ENCODE data around the gene MAGEA8.
"Not testable (repeated sequence)": the region's sequence is repeated elsewhere in the genome, so short reads cannot be mapped to it uniquely, and the experiment has no call there.

Gene MAGEA8

DNA sequence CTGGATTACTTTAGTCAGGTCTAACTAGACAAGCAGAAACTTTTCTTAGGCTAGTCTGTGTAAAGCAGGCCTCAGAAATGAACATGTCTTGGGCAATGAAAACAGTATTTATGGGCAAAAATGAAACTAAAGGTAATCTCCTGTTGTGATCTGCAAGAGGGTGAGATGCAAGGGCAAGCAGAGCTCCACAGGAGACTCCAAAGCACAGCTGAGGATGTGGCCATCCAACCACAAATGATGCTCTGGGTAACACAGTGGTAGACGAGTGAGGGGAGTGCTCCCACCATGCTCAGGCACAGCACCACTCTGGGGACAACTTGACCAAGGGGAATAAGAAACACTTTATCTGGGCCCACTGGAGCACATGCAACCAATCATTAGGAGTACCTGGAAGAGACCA is 47.7 kb downstream of the MAGEA8 start:
- not testable (repeated sequence) for H3K4me1 ChIP-seq (ENCODE audit: insufficient read depth, low read length, poor library complexity, severe bottlenecking); H3K79me2 ChIP-seq (ENCODE audit: insufficient read depth, low read length); H3K9ac ChIP-seq (ENCODE audit: low read depth, low read length, poor library complexity, severe bottlenecking); H2AFZ ChIP-seq (ENCODE audit: low read length); H3K4me2 ChIP-seq (ENCODE audit: low read depth, low read length, poor library complexity, severe bottlenecking); H3F3A ChIP-seq (ENCODE audit: low read depth); H3K27me3 ChIP-seq (ENCODE audit: insufficient read depth, low read length, poor library complexity, severe bottlenecking); H3K4me3 ChIP-seq (ENCODE audit: low read length, poor library complexity, severe bottlenecking); H3K36me3 ChIP-seq (ENCODE audit: insufficient read depth, low read length); H4K20me1 ChIP-seq (ENCODE audit: insufficient read depth, low read length, poor library complexity, severe bottlenecking); H3K9me2 ChIP-seq (replicated peaks; ENCODE audit: low read depth, low read length); H3K9me3 ChIP-seq (ENCODE audit: insufficient read depth, low read depth, low read length)

DNA sequence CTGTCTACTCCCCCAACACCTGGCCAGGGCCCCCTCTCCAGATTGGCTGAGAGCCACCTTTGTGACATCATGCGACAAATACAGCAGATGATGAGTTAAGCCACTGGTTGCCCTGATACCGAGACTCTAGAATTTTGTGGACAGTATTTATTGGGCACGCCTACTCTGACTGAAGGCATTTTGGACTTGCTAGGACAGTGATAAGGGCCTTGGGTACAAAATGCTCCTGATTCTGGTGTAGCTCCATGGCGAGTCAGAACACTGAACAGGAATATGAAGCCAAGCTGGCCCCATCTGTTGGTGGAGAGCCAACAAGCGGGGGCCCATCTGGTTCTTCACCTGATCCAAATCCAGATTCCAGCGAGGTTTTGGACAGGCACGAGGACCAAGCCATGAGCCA is 48.4 kb downstream of the MAGEA8 start, which contains the start of gene HSFX4:
Gene HSFX4 (plus strand): TSS at position 174 of the 400 bp plus-strand sequence. CDS start 72 bp downstream, at position 246.
- H3K36me3 ChIP-seq (ENCODE audit: insufficient read depth, low read length); H3F3A ChIP-seq (ENCODE audit: low read depth); H3K4me1 ChIP-seq (ENCODE audit: insufficient read depth, low read length, poor library complexity, severe bottlenecking); H3K4me3 ChIP-seq (ENCODE audit: low read length, poor library complexity, severe bottlenecking); H2AFZ ChIP-seq (ENCODE audit: low read length); H3K27me3 ChIP-seq (ENCODE audit: insufficient read depth, low read length, poor library complexity, severe bottlenecking); H3K9me2 ChIP-seq (replicated peaks; ENCODE audit: low read depth, low read length); H4K20me1 ChIP-seq (ENCODE audit: insufficient read depth, low read length, poor library complexity, severe bottlenecking); H3K9ac ChIP-seq (ENCODE audit: low read depth, low read length, poor library complexity, severe bottlenecking); H3K9me3 ChIP-seq (ENCODE audit: insufficient read depth, low read depth, low read length); H3K4me2 ChIP-seq (ENCODE audit: low read depth, low read length, poor library complexity, severe bottlenecking); H3K79me2 ChIP-seq (ENCODE audit: insufficient read depth, low read length): not testable (repeated sequence)

DNA sequence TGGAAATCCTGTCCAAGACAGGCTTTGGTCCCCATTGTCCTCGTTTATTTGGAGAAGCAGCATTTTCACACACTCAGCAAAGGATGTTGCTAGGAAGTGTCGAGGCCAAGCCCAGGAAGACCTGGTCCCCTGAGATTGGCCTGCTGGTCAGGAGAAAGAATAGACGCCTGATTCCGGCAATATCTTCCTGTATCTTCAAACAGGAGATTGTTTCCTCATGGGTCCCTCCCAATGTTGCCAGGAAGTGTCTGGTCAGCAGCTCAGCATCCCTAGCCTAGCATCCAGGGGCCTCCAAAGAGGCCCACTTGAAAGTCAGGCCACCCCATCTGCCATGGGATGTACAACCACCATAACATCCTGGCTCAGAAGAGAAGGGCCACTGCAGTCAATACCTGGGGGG is 50.4 kb downstream of the MAGEA8 start:
- H3K4me3 ChIP-seq (ENCODE audit: low read length, poor library complexity, severe bottlenecking); H4K20me1 ChIP-seq (ENCODE audit: insufficient read depth, low read length, poor library complexity, severe bottlenecking); H3K79me2 ChIP-seq (ENCODE audit: insufficient read depth, low read length); H3K27me3 ChIP-seq (ENCODE audit: insufficient read depth, low read length, poor library complexity, severe bottlenecking); H3K9me2 ChIP-seq (replicated peaks; ENCODE audit: low read depth, low read length); H3K36me3 ChIP-seq (ENCODE audit: insufficient read depth, low read length); H3K4me1 ChIP-seq (ENCODE audit: insufficient read depth, low read length, poor library complexity, severe bottlenecking); H3K9ac ChIP-seq (ENCODE audit: low read depth, low read length, poor library complexity, severe bottlenecking); H3K4me2 ChIP-seq (ENCODE audit: low read depth, low read length, poor library complexity, severe bottlenecking); H2AFZ ChIP-seq (ENCODE audit: low read length); H3K9me3 ChIP-seq (ENCODE audit: insufficient read depth, low read depth, low read length); H3F3A ChIP-seq (ENCODE audit: low read depth): not testable (repeated sequence)

DNA sequence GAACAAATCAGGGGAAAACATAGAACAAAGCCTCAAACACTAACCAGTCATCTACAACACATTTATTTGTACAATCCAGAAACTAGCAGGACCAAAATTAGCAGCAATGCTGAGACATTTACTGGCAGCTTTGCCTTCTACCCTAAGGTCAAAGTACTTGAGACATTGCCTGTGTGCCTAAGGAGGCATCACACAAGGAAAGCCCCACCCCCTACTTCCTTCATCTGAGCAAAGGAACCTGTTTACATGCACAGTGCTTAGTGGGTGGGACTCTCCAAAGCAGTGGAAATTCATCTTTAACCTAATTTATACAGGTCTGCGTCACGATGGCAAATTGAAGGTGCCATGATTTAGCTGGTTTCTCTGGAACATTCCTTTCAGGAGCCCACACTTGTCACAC is 51.2 kb downstream of the MAGEA8 start:
- H3K4me1 ChIP-seq (ENCODE audit: insufficient read depth, low read length, poor library complexity, severe bottlenecking); H3K9ac ChIP-seq (ENCODE audit: low read depth, low read length, poor library complexity, severe bottlenecking); H4K20me1 ChIP-seq (ENCODE audit: insufficient read depth, low read length, poor library complexity, severe bottlenecking); H3K79me2 ChIP-seq (ENCODE audit: insufficient read depth, low read length); H3F3A ChIP-seq (ENCODE audit: low read depth); H3K4me2 ChIP-seq (ENCODE audit: low read depth, low read length, poor library complexity, severe bottlenecking); H3K4me3 ChIP-seq (ENCODE audit: low read length, poor library complexity, severe bottlenecking); H3K9me3 ChIP-seq (ENCODE audit: insufficient read depth, low read depth, low read length); H3K27me3 ChIP-seq (ENCODE audit: insufficient read depth, low read length, poor library complexity, severe bottlenecking); H3K36me3 ChIP-seq (ENCODE audit: insufficient read depth, low read length); H3K9me2 ChIP-seq (replicated peaks; ENCODE audit: low read depth, low read length); H2AFZ ChIP-seq (ENCODE audit: low read length): not testable (repeated sequence)

DNA sequence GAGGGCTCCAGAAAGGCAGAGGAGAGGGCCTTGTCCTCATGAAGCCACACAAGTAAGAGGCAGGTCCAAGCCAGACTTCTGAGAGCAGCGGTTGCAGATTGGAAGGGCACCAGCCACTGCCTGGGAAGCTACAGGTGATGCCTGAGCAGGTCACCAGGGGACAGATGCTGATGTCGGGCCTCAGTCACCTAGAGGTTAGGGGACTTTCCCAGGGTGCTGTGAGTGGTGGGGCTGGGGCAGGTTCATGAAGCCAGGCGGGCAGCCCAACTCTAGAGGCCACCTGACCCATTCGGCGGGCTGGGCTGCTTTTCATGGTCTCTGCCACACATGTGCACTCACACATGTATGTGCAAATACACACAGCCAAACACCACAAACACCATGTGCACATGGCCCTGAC is 52.0 kb downstream of the MAGEA8 start:
- H2AFZ ChIP-seq (ENCODE audit: low read length); H3K4me2 ChIP-seq (ENCODE audit: low read depth, low read length, poor library complexity, severe bottlenecking); H4K20me1 ChIP-seq (ENCODE audit: insufficient read depth, low read length, poor library complexity, severe bottlenecking); H3K9me3 ChIP-seq (ENCODE audit: insufficient read depth, low read depth, low read length); H3K27me3 ChIP-seq (ENCODE audit: insufficient read depth, low read length, poor library complexity, severe bottlenecking); H3K4me1 ChIP-seq (ENCODE audit: insufficient read depth, low read length, poor library complexity, severe bottlenecking); H3K9ac ChIP-seq (ENCODE audit: low read depth, low read length, poor library complexity, severe bottlenecking); H3F3A ChIP-seq (ENCODE audit: low read depth); H3K36me3 ChIP-seq (ENCODE audit: insufficient read depth, low read length); H3K9me2 ChIP-seq (replicated peaks; ENCODE audit: low read depth, low read length); H3K4me3 ChIP-seq (ENCODE audit: low read length, poor library complexity, severe bottlenecking): not testable (repeated sequence)
- H3K79me2 ChIP-seq (ENCODE audit: insufficient read depth, low read length) = peaks cover 10% of the 10 kb centered on the region

DNA sequence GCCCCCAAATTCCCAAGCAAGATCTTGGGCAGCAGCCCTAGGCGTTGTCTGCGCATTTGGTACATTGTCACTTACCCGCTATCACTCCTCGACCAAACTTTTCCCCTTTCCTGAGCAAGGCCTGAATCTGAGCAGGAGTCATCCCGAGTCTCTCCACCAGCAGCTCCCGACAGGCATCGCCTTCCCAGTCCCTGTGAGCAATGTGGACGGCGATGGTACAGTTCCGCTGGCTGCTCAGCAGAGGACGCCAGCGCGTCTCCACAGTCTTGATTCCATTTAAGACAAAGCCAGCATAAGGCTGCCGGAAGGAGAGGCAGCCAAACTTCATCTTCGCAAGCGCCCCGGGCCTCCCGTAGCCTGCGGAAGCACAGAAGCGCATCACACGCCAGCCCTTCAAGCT is 52.6 kb downstream of the MAGEA8 start:
- H3F3A ChIP-seq (ENCODE audit: low read depth); H3K9me3 ChIP-seq (ENCODE audit: insufficient read depth, low read depth, low read length); H3K4me3 ChIP-seq (ENCODE audit: low read length, poor library complexity, severe bottlenecking); H3K27me3 ChIP-seq (ENCODE audit: insufficient read depth, low read length, poor library complexity, severe bottlenecking); H3K4me1 ChIP-seq (ENCODE audit: insufficient read depth, low read length, poor library complexity, severe bottlenecking); H3K9me2 ChIP-seq (replicated peaks; ENCODE audit: low read depth, low read length); H2AFZ ChIP-seq (ENCODE audit: low read length); H3K36me3 ChIP-seq (ENCODE audit: insufficient read depth, low read length); H3K9ac ChIP-seq (ENCODE audit: low read depth, low read length, poor library complexity, severe bottlenecking); H3K4me2 ChIP-seq (ENCODE audit: low read depth, low read length, poor library complexity, severe bottlenecking); H4K20me1 ChIP-seq (ENCODE audit: insufficient read depth, low read length, poor library complexity, severe bottlenecking): not testable (repeated sequence)
- H3K79me2 ChIP-seq (ENCODE audit: insufficient read depth, low read length) = peaks cover 12% of the 10 kb centered on the region
